HG03039 (cell line): Measurements from ENCODE around the gene FMC1.
"Not testable (repeated sequence)": the region's sequence is repeated elsewhere in the genome, so short reads cannot be mapped to it uniquely, and the experiment has no call there.

ENCODE experiments used
- ATAC-seq: cut with Tn5 transposase; IDR thresholded peaks from one replicate; pipeline ENCODE4 v1.9.1; 2021; ENCODE audit warnings: mild to moderate bottlenecking, moderate library complexity; ENCODE audit not compliant: unreplicated experiment

Gene FMC1

DNA sequence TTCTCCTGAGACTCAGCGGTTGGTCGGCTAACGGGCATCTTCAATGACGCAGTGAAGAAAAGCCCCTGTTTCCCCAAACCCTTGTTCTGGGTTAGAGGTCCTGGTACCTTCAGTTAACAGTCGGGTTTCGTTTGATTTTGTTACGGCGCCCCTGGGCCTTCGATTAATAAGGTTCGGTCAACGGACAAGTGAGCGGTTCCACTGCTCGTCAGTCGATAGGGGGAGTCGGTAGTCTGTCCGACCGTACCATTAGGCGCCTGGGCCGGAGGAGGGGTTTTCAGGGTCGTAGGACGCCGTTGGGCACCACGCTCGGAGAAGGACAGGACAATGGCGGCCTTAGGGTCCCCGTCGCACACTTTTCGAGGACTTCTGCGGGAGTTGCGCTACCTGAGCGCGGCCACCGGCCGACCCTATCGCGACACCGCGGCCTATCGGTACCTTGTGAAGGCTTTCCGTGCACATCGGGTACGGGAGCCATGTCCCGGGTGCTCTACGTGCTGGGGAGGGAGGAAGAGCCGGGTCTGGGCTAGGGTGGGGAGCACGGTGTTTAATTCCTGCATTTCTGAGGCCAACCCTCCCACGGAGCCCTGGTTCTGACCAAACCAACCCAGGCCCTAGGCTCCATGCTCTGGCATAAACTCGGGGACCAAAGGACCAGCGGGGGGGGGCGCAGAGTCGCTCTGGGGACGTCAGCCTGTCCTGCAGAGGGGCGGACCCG, at the start of gene FMC1:
TSS of gene FMC1 (plus strand) at position 280 of the 718 bp plus-strand sequence. CDS start at position 328, 48 bp downstream.
- ATAC-seq = peak; percentile 42

- ATAC-seq = no peak
Observed at GRCh38 chr7:139292821-139293220, 48.3 kb upstream of the FMC1 start.

GRCh38 chr7:139293534-139293933, 47.6 kb upstream of the FMC1 start:
- no peak for ATAC-seq

GRCh38 chr7:139294241-139294640, 46.9 kb upstream of the FMC1 start:
- no peak for ATAC-seq

GRCh38 chr7:139294951-139295575, 46.1 kb upstream of the FMC1 start:
- no peak for ATAC-seq

DNA sequence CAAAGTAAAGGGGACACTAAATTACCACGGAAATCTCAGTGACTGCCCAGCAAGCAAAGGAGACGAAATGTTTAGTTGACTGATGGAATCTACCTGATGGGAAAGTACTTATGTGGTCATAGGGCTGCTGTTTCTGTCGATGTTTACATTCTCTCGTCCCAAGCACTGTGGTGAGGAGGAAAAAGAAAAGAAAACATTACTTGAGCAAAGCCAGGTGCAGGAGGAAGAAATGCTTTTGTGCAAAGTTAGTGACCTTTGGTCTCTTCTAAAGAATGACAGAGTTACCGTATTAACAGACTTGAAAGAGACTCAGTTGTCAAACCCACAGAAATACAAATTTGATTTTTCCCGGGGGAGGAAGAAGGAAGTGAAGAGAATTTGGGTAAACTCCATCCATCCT, 43.3 kb upstream of the FMC1 start:
- no peak for ATAC-seq

DNA sequence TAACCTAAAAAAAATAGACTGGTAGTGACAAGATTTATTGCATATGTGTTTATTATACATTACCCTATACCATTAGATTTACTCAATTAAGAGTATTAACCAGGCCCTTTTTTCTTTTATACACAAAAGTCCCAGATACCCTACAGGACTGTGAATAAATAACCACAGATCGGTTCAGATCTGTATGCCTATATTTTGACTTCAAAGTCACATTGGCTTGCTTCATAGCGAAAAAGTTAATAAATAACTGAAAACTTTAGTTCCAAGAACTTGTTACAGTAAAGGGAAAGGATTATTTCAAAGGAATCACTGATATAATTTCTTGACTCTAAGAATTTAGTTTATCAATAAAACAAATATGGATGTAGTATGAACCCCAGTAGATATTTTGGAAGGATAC, 41.8 kb upstream of the FMC1 start:
- no peak for ATAC-seq

DNA sequence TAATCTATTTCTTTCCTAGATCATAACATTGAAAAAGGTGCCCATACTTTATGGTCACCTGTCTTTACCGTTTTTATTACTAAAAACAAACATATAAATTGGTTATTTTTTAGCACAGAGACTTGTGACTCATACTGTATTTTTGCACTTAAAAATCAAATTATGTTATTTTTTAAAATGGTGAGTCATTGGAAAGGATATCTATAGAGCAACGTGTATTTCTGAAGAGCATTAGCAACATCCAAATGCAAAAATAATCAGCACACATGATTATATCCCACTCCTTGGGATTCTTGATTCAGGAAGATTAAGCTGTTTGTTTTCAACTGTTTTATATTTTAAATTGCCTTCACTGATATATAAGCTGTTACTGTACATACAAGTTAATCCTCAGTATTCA, 40.7 kb upstream of the FMC1 start:
- no peak for ATAC-seq

DNA sequence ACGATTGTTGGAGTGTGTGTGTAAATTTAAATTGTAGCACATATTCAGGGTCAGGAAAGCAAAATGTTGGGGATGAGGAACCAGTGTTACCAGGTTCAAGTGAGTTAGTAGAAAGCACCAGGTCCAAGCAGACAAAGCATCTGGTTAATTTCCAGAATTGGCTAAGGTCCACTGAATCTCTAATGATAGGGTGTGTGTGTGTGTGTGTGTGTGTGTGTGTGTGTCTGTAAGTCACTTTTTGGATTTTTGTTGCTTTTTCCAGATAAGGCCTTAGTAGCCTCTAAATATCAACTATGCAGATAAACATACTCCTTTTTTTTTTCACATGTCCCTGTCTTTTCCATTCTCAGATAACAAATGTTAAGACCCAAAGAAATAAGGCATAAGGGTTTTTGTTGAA, 36.6 kb upstream of the FMC1 start:
- ATAC-seq = no peak

DNA sequence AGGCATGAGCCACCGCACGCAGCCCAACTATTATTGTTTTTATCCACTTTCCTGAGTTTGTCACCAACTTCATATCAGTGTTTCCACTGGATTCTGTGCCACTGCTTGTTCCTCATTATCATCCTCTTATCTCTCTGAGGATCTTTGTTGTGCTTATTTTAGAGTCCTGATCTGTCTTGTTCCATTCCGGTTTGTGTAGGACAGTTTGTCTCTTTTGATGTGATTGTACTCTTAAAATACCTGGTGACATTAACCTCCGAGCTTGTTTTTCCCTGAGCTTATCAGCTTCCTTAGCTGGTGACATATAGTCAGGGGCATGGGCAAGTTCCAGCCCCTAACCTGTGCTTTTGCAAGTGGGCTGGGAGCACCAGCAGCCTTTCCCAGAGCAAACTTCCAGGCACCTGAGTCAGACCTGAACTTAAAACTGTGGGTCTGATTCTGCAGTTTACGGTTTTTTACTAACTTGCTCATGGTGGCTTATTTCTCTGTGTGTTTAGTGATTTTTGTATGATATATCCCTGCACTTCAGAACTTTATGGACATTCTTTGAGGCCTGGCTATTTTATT, 23.1 kb upstream of the FMC1 start:
- no peak for ATAC-seq

- ATAC-seq = no peak
Observed at GRCh38 chr7:139321071-139321745, 19.9 kb upstream of the FMC1 start.

DNA sequence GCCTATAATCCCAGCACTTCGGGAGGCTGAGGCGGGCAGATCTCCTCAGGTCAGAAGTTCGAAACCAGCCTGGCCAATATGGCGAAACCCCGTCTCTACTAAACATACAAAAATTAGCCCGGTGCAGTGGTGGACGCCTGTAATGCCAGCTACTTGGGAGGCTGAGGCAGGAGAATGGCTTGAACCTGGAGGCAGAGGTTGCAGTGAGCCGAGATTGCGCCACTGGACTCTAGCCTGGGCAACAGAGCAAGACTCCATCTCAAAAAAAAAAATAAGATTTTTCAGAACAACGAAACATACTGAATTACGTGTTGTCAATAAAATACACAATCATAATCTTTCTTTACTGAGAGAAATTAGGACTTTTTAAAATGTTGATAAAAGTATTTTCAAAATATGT, 16.4 kb upstream of the FMC1 start:
- ATAC-seq = not testable (repeated sequence)

GRCh38 chr7:139328375-139328774, 12.8 kb upstream of the FMC1 start:
- ATAC-seq = no peak

- no peak for ATAC-seq
Observed at GRCh38 chr7:139329119-139329518, 12.0 kb upstream of the FMC1 start.

DNA sequence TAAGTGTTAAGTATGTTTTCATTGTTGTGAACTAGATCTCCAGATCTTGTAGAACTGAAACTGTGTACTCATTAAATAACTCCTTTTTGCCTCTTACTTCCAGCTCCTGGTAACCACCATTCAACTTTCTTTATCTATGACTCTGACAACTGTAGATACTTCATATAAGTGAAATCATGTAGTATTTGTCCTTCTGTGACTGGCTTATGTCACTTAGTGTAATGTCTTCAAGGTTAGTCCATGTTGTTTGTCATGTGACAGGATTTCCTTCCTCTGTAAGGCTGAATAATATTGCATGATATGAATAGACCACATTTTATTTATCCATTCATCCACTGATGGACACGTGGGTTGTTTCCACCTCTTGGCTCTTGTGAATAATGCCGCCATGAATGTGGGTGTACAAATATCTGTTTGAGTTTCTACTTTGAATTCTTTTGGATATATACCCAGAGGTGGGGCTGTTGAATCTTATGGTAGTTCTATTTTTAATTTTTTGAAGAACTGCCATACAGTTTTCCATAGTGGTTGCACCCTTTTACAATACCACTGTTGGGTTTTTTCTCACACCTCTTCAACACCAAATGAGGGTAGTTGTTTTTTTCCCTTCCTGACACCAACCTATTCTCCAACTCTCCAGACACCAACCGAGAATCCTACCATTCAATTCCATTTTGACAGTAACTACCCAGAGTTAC, 10.7 kb upstream of the FMC1 start:
- ATAC-seq = no peak

GRCh38 chr7:139332697-139333359, 8.3 kb upstream of the FMC1 start:
- no peak for ATAC-seq

GRCh38 chr7:139333443-139333842, 7.7 kb upstream of the FMC1 start:
- not testable (repeated sequence) for ATAC-seq

DNA sequence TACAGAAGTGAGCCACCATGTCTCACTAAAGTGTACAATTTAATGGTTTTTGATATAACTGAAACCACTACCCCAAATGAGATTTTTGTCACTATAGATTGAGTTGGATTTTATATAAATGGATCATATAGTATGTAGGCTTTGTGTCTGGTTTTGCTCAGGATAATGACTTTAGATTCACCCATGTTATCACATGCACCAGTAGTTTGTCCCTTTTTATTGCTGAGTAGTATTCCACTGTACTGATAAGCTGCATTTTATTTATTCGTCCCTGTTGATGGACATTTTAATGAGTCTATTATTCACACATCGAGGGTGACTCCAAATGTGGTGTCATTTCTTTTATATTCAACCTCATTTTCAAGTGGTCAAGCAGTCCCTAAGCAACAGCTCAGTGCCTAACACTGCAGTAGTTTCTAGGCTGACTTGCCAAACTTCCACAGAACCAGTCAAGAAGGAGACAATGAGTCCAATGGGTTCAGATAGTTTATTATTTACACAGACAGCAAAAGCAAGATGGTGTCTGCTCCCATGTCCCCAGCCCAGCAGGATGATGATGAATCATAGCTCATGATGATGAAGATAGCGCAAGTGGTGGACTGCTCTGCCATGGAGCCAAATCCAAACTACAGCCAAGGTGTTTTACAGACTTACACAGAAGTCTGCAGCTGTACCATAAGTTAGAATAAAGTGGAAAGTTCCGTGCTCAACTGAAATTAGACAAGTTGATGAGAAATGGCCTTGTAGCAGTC, 6.6 kb upstream of the FMC1 start:
- ATAC-seq = no peak

- no peak for ATAC-seq
Observed at GRCh38 chr7:139339025-139339424, 2.1 kb upstream of the FMC1 start.

DNA sequence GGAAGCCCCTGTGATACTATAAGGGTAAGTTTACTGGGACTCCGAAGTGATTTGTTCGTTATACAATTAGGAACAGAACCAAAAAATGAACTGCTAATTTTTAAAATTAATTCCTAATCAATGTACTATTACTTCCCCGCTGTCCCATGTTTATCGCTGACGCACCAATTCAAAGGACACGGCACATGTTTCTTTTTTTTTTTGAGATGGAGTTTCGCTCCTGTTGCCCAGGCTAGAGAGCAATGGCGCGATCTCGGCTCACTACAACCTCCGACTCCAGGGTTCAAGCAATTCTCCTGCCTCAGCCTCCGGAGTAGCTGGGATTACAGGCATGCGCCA, 1.5 kb upstream of the FMC1 start:
- no peak for ATAC-seq
